M059J (cell line): ENCODE data around the gene MT1F. TPM values are rescaled to one million over a fixed set of nuclear protein-coding genes. Genes with fewer than 3 reads are reported as not detected.
"Not testable (repeated sequence)": the region's sequence is repeated elsewhere in the genome, so short reads cannot be mapped to it uniquely, and the experiment has no call there.

Experiments
- DNase-seq: peaks from one replicate; pipeline ENCODE4 v3.0.0-alpha.2; 2012; ENCODE audit warnings: low read depth
- total RNA-seq: library from RNA; depleted of rRNA; stranded (reverse); fragments of >200 nt; shearing (Covaris generic); gene quantifications from 2 replicates; pipeline ENCODE4 v1.2.3, GENCODE V29; 2014

Gene MT1F
- total RNA-seq, 1 experiment from 2014 or later, result 13.0 TPM

DNA sequence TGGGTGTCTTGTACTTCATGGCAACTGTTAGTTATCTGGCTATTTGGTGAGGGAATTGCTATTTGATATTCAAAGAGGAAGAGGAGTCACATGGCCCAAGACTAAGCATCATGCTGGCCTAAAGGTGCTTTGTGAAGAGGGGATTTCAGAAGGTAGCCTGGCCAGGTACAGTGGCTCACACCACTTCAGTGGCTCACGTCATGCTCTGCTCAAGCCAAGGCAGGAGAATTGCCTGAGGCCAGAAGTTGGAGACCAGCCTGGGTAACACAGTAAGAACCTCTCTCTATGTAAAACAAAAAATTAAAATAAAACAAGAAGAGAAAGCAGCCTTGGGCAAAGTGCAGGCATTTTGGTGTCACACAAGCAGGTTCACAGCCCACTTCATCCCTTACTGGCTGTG is 12.4 kb upstream of the MT1F start:
- no peak for DNase-seq

DNA sequence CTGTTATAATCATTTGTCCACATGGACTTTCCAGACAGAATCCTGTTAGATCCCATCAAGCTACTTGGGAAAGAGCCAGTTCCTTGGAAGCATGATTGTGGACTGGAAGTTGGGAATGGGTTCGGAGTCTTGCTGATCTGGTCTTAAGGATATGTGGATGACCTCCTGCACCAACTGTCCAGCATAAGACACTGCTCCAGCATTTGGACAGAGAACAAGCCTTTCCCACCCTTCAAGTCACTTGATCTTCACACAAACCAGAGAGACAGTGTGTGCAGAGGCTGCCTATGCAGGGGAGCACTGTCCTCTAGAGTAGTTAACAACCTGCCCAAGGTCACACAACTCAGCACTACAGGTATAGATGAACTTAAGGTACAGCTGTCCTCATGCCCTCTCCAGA is 11.9 kb upstream of the MT1F start:
- DNase-seq, result no peak

DNA sequence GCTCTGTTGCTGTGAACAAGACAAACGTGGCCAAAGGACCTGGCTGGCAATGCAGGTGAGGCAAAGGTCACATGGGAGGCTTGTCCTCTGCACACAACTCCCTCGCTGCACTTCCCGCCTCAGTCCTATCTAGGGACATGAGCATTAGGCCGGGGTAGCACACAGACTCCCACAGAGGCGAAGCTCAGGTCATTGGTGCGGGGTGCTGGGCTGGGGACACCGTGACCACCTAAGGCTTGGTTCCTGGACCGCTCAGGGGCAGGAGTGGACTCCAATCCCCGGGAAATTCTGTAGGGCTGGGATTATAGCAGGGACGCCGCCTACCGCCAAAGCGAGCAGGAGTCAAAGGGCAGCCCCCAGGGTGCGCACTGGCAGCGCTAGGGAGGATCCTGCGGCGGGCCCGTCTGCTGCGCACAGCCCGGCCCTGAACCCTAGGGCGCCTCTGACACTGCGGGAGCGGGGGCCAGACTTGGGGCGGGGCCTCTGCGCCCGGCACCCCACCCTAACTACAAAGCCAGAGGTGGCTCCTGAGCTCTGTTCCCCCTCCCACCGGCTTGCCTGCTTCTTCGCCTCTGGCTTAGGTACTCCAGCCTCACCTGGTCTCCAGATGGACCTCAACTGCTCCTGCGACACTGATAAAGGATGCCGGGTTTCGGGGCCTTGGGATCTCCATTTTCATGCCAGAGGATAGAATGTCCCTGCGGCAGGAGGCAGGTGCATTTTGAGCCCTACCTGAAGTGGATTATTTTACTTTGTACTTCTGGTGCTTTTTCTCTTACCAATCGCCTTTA is 9.9 kb upstream of the MT1F start:
- no peak for DNase-seq

DNA sequence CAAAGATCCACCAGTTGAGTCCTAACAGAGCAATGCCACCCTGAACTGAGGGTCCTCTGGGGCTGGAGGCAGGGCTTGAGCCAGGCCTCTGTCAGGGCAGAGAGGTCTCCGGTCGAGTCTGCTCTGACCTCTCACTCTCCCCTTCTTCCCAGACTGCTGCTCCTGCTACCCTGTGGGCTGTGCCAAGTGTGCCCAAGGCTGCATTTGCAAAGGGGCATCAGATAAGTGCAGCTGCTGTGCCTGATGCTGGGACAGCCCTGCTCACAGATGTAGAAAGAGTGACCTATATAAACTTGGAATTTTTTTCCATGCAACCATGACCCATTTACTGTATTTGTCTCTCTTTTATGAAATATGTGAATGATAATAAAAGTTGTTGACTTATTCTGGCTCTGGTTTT is 8.5 kb upstream of the MT1F start:
- no peak for DNase-seq

DNA sequence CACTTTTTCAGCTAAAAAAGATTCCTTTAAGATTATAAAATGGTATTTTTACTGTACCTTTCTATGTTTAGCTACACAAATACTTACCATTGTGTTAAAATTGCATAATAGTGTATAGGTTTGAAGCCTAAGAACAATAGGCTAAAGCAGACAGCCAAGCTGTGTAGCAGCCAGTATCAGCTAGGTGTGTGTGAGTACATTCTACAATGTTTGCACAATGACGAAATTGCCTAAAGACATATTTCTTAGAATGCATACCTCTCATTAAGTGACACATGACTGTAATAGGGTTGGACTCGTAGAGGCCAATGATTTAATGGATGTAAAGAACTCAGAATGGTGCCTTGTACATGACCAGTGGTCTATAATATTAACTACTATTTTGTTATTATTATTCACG is 7.9 kb upstream of the MT1F start:
- no peak for DNase-seq

DNA sequence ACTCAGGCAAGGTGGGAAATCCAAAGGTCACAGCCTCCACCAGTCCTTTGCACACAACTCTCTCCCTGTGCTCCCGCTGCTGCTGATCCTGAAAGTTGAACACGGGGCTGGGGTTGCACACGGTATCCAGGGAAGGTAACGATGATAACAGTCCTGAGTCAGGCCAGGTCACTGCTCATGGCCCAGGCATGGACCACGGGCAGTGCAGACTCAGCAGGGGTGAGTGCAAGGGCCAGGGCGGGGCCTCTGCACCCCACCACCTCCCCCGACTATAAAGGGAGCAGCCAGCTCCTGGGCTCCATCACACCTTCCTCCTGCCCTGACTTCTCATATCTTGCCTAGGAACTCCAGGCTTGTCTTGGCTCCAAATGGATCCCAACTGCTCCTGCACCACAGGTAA is 6.2 kb upstream of the MT1F start, which contains the start of gene MT1B:
Gene MT1B, plus strand, starts transcription at position 301 of the 400 bp plus-strand sequence. Its CDS starts 68 bp downstream, at position 369.
- DNase-seq, result no peak

DNA sequence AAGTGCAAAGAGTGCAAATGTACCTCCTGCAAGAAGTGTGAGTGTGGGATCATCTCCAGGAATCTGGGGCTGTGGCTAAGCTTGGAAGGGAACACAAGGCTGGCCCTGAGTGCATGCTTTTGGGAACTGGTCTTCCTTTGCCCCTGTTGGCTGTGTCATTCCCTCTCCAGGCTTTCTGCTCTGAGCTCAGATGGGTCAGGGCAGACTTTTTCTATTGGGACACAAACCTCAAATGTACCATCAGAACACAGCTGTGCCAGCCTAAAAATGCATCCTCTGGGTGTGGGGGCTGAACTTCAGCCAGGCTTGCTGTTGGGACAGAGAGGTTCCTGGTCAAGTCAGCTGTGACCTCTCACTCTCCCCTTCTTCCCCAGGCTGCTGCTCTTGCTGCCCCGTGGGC is 5.2 kb upstream of the MT1F start:
- no peak for DNase-seq

DNA sequence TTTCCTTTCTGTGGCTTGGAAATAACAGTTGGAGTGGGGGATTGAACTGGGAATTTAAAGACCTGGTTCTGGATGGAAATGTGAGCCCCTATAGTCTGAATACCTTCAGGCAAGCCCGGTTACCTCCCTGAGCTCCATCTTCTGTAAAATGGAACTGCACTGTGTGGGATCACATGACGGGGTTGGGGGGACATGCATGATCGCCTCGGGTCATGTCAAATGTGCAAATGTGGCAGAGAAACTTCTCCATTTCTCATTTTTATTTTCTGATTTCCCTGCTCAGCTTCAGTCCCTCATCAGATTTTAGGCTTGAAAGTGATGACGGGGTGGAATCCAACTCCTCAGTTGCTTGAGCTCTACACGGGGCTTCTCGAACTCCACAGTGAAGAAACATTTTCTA is 4.5 kb upstream of the MT1F start:
- DNase-seq, result no peak

DNA sequence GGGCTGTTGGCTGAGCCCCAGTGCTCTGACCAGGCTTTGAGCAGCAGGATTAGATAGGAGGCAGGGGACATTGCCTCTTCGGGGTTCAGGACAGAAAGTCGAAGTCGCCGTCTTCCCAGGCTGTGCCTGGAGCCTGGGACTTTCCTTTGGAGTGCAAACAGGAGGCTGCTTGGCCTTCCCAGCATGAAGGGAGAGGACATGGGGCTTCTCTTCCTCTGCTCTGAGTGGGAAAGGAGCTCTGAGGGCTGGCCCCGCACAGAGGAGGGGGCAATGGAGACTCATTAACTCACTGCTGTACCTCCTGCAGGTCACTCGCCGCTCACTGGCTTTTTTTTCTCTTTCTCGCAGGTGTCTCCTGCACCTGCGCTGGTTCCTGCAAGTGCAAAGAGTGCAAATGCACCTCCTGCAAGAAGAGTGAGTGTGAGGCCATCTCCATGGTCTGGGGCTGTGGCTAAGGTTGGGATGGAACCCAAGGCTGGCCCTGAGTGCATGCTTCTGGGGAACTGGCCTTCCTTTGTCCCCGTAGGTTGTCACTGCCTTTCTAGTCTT is 642 bp downstream of the MT1F start:
- DNase-seq, result no peak

DNA sequence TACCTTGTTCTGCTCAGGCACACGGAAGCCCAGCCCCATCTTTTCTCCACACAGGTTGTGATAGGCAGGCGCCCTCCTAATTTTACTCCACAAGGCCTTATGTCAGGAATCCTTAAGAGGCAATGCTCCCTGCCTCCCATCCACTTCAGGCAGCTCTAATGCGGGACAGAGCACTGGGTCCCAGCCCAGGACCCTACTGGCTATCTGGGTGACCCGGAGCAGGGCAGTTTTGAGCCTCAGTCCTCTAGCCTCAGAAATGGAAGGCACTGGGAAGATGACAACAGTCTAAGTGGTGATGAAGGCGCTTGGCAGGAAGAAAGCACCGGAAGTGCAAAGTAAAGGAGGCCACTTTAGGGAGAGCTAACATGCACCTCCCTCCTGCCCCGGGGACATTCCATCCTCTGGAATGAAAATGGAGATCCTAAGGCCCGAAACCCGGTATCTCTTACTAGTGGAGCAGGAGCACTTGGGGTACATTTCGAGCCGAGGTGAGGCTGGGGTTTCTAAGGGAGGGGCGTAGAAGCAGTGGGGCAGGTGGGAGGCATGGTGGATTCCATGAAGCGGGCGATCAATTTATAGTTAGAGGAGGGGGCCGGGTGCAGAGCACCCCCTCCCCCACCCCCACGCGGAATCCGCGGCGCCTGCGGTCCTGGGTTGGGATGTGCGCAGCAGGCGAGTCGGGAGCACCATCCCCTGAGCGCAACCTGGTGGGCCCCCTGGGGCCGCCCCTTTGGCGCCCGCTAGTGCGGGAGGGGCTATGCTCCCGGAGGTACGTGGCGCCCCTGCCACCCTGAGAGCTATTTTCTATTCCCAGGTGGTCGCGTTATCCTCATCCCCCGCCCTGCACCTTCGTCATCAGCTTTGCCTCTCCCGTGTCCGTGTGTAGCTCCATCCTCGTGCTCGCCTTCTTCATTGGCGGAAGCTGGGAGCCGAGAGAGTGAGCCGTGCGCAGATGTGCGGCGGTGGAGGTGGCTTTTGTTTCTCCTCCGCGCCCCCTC is 4.9 kb downstream of the MT1F start:
- no peak for DNase-seq

DNA sequence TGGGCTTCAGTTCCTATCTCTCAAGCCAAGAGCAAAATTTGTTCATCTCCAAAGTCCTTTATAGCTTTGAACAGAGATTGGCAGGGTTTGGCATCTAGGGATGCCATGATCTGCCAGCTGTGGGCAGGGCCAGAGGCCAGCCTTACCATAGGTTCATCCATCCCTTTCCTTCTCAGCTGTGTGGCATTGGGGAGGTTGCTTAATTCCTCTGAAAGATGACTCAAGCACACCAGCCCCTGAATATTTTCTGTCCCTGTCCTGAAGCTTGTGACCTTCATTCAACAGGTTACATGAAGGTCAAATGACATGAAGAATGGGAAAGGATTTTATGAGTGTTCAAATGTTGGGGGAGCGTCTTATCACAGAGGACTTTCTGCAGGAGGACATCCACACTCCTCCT is 6.7 kb downstream of the MT1F start:
- DNase-seq, result no peak

DNA sequence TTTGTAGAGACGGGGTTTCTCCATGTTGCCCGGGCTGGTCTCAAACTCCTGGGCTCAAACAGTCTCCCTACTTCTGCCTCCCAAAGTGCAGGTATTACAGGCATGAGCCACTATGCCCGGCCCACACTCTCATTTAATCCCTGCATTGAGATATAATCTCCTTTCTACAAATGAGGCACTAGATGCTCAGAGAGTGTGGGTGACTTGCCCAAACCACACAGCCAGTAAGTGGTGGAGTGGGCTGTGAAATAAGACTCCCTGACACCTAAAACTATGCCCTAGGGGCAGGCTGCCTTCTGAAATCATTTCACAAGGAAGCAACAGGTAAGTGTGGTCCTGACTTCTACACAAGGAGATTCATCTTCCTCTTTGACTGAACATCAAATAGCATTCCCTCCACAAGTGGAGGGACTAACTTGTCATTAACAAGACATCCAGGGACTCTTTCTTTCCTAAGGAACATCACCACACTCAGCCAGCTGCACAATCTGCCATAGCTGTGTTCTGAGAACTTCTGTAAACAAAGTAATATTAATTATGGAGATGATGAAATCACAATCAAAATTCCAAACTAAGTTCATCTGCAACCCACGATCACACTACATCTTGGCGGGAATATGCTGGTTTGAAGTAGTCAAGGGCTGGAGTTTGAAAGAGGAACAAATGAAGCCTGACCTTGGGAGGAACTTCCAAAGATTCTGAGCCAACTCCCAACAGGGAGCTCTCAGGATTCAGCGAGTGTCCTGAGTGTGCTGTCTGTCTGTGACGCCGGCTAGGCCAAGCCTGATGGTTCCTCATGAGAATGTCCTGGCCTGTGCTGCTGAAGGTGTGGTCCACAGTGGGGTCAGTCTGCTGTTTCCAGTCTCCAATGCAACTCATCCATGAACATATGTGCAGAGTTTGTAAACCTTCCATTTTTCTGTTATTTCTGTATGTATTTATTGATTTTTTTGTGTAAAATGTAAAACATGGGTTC is 7.8 kb downstream of the MT1F start:
- not testable (repeated sequence) for DNase-seq

DNA sequence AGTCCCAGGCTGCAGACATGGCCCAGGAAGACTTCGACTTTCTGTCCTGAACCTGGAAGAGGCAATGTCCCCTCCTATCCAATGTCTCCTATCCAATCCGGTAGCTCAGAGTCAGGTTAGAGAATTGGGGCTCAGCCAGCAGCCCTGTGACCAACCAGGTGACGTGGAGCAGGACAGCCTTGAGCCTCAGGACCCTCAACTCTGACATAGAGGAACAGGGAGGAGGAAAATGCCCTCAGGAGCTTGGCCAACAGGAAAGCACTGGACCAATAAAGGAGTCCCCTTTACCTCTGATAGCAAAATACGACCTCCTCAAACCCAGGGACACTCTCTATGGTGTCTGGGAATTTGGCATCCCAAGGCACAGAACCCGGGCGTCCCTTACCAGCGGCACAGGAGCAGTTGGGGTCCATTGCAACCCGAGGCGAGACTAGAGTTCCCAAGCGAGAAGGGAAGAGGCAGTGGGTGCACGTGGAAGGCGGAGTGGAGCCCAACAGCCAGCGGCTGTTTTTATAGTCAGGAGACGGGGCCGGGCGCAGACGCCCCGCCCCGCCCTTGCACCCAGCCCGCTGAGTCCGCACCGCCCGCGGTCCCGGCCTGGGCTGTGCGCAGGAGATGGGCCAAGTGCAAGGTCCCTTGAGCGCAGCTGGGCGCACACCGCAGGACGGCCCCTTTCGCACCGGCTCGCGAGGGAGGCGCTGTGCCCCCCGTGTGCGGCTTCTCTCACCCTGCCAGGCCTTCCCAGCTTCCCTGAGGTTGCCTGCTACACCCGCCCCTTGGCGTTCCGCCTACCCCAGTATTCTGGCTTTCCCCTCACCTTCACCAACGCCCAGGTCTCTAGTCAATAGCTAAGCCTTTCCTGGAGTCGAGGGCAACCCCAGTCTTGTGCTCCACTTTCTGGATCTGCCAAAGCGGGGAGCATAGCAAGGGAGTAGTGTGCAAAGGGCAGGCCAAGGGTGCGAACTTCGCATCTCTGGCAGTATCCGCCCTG is 10.1 kb downstream of the MT1F start, which contains the start of gene MT1G:
Gene MT1G, minus strand, starts transcription at position 485 of the 991 bp plus-strand sequence. Its CDS starts 72 bp downstream, at position 413.
- no peak for DNase-seq

DNA sequence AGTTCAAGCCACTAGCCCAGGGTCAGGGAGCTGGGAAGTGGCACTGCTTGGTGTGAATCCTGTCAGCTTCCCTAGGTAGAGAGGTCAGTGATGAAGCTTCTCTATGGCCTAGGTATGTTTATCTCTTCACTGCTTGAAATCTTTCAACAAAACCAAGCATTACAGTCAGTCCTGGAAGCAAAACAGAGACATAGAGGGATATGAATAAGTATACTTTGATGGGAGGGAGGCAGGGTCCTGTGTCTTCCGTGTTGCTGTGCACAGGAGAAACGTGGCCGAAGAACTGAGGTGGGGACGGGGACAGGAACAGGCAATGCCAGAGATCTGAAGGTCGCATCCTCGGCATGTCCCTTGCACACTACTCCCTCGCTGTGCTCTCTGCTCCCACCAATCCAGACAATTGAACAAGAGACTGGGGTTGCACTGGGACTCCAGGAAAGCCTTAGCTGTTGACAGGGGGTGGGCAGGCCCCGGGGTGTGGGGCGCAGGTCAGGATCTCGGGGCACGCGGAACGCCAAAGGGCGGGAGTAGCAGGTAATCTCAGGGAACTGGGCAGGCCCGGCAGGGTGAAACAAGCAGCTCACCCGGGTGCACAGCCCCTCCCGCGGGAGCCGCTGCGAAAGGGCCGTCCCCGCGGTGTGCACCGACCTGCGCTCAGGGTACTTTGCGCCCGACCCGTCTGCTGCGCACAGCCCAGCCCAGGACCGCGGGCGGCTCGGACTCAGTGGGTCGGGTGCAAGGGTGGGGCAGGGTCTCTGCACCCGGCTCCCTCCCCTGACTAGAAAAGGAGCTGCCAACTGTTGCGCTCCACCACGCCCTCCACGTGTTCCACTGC is 11.5 kb downstream of the MT1F start, which contains the start of gene MT1H:
Gene MT1H, plus strand, starts transcription at position 810 of the 835 bp plus-strand sequence. CDS start 71 bp downstream, outside the sequence.
- DNase-seq, result no peak

DNA sequence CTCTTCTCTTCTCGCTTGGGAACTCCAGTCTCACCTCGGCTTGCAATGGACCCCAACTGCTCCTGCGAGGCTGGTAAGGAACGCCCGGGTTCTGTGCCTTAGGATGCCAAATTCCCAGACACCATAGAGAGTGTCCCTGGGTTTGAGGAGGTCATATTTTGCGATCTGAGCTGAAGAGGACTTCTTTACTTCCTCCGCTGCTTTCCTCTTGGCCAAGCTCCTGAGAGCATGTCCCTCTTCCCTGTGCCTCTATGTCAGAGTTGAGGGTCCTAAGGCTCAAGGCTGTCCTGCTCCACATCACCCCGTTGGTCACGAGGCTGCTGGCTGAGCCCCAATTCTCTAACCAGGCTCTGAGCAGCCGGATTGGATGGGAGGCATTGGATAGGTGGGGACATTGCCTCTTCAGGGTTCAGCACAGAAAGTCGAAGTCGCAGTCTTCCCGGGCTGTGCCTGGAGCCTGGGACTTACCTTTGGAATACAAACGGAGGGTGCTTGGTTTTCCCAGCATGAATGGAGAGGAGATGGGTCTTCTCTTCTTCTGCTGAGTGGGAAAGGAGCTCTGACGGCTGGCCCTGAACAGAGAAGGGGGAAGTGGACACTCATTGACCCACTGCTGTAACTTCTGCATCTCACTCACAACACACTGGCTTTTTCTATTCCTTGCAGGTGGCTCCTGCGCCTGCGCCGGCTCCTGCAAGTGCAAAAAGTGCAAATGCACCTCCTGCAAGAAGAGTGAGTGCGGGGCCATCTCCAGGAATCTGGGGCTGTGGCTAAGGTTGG is 12.3 kb downstream of the MT1F start:
- no peak for DNase-seq

DNA sequence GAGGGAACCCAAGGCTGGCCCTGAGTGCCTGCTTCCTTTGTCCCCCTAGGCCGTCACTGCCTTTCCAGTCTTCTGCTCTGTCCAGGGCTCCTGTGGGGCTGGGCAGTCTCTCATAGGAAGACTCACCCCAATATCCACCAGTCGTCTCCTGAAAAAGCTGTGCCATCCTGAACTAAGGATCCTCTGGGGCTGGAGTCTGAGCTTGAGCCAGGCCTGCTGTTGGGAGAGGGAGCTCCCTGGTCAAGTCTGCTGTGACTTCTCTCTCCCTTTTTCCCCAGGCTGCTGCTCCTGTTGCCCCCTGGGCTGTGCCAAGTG is 12.8 kb downstream of the MT1F start:
- DNase-seq, result no peak

DNA sequence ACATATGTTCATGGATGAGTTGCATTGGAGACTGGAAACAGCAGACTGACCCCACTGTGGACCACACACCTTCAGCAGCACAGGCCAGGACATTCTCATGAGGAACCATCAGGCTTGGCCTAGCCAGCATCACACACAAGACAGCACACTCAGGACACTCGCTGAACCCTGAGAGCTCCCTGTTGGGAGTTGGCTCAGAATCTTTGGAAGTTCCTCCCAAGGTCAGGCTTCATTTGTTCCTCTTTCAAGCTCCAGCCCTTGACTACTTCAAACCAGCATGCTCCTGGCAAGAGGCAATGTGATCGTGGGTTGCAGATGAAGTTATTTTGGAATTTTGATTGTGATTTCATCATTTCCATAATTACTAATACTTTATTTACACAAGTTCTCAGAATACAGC is 13.9 kb downstream of the MT1F start:
- not testable (repeated sequence) for DNase-seq

DNA sequence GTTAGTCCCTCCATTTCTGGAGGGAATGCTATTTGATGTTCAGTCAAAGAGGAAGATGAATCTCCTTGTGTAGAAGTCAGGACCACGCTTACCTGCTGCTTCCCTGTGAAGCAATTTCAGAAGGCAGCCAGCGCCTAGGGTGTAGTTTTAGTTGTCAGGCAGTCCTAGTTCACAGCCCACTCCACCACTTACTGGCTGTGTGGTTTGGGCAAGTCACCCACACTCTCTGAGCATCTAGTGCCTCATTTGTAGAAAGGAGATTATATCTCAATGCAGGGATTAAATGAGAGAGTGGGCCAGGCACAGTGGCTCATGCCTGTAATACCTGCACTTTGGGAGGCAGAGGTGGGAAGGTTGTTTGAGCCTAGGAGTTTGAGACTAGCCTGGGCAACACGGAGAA is 14.4 kb downstream of the MT1F start:
- not testable (repeated sequence) for DNase-seq
